Mammary epithelial cell (primary cell): ENCODE results near the gene ELMO1.

Experiments used
- CTCF ChIP-seq, 2 donors: IDR thresholded peaks in 1 of 2; conservative IDR thresholded peaks in 1 of 2; 2 replicates each; pipeline ENCODE4 v1.5.1; 2011 to 2012; ENCODE audit warnings: inconsistent platforms in 2 of 2, low read length in 2 of 2, mild to moderate bottlenecking in 2 of 2, control low read depth in 1 of 2, low read depth in 1 of 2; ENCODE audit not compliant: insufficient read depth in 1 of 2; ENCODE audit errors: extremely low read depth in 1 of 2
- EZH2 ChIP-seq: IDR thresholded peaks from 2 replicates; pipeline ENCODE4 v1.6.1; 2012; ENCODE audit warnings: low read length, inconsistent platforms, borderline replicate concordance

GRCh38 chr7:36931892-36932291 is 516.8 kb downstream of the ELMO1 start:
- TF ChIP-seq CTCF (conservative IDR thresholded peaks at IDR 0.05 in 1 of 2, IDR thresholded peaks at IDR 0.05 in 1 of 2; ENCODE audit: extremely low read depth in 1 of 2, insufficient read depth in 1 of 2, low read depth in 1 of 2, low read length in 2 of 2): no peak
- TF ChIP-seq EZH2: no peak
